ENCODE measurements around the gene CA6. TPM values are rescaled to one million over a fixed set of nuclear protein-coding genes. Genes with fewer than 3 reads are reported as not detected.

Gene CA6
- total and polyA plus RNA-seq, 2 donors (not counting 1 experiment from before 2014, with no cell fraction given): not detected

DNA sequence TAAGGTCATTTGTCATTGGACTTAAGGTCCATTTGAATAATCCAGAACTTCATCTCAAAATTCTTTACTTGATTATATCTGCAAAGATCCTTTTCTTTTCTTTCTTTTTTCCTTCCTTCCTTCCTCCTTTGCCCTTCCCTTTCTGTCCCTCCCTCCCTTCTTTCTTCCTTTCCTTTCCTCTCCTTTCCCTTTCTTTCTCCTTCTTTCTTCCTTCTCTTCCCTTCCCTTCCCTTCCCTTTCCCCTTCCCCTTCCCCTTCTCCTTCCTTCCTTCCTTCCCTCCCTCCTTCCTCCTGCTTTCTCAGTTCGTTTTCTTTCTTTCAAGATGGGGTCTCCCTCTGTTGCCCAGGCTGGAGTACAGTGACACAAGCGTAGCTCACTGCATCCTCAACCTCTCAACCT lies 35.5 kb downstream of the CA6 start:
- Histone ChIP-seq H3K9me3 (ENCODE audit: control extremely low read depth in 1 of 3, control insufficient read depth in 2 of 3, insufficient read depth in 1 of 3, low read length in 2 of 3) (no peaks in the 10 kb centered on the region), H3K27me3 (replicated peaks in 1 of 4; ENCODE audit: control extremely low read depth in 1 of 4, control insufficient read depth in 3 of 4, insufficient read depth in 4 of 4, low read length in 3 of 4) (no peaks in the 10 kb centered on the region), H3K27ac (ENCODE audit: low read length in 2 of 2) (no peak overlapping the region), H3K4me1 (ENCODE audit: control insufficient read depth in 2 of 2, insufficient read depth in 2 of 2, low read length in 2 of 2) (no peaks in the 10 kb centered on the region), H3K36me3 (replicated peaks in 1 of 2; ENCODE audit: control extremely low read depth in 1 of 2, control insufficient read depth in 1 of 2, extremely low read depth in 1 of 2, insufficient read depth in 2 of 2, low read length in 1 of 2) (no peaks in the 10 kb centered on the region), H3K4me2 (replicated peaks; ENCODE audit: low read depth, low read length, poor library complexity, severe bottlenecking) (no peak overlapping the region), H3K4me3 (ENCODE audit: control extremely low read depth in 1 of 5, extremely low read depth in 1 of 5, insufficient read depth in 1 of 5, low read depth in 2 of 5, low read length in 4 of 5) (no peak overlapping the region), H3K79me2 (ENCODE audit: control insufficient read depth, insufficient read depth, low read length) (no peaks in the 10 kb centered on the region), H3K9ac (ENCODE audit: low read length) (no peak overlapping the region), H2AFZ (ENCODE audit: insufficient read depth, low read depth, low read length, poor library complexity, severe bottlenecking) (no peak overlapping the region), H4K20me1 (ENCODE audit: control insufficient read depth, insufficient read depth, low read length, poor library complexity, severe bottlenecking) (no peaks in the 10 kb centered on the region)
- intact Hi-C loops (cut with micrococcal nuclease): no loop called here
- no peak for DNase-seq
- Mint-ChIP-seq H3K9me3 (ENCODE audit: insufficient read depth) (peaks cover 2% of the 10 kb centered on the region), H3K27me3 (peaks cover 20% of the 10 kb centered on the region), H3K27ac (no peak overlapping the region), H3K4me3 (no peak overlapping the region), H3K4me1 (no peaks in the 10 kb centered on the region)
- TF ChIP-seq EZH2 (IDR thresholded peaks at IDR 0.05; ENCODE audit: borderline replicate concordance, insufficient read depth, low read depth, low read length, poor library complexity, severe bottlenecking): no peak
- TF ChIP-seq, protein P1, sequence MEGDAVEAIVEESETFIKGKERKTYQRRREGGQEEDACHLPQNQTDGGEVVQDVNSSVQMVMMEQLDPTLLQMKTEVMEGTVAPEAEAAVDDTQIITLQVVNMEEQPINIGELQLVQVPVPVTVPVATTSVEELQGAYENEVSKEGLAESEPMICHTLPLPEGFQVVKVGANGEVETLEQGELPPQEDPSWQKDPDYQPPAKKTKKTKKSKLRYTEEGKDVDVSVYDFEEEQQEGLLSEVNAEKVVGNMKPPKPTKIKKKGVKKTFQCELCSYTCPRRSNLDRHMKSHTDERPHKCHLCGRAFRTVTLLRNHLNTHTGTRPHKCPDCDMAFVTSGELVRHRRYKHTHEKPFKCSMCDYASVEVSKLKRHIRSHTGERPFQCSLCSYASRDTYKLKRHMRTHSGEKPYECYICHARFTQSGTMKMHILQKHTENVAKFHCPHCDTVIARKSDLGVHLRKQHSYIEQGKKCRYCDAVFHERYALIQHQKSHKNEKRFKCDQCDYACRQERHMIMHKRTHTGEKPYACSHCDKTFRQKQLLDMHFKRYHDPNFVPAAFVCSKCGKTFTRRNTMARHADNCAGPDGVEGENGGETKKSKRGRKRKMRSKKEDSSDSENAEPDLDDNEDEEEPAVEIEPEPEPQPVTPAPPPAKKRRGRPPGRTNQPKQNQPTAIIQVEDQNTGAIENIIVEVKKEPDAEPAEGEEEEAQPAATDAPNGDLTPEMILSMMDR (IDR thresholded peaks at IDR 0.05): no peak
- ChIA-PET CTCF (no interaction called here), POLR2A (no interaction called here)
- ATAC-seq (ENCODE audit: low read depth): no peak
- 91% methylated on average over 2 of the region's 2 CpGs for WGBS (ENCODE audit: insufficient coverage)

DNA sequence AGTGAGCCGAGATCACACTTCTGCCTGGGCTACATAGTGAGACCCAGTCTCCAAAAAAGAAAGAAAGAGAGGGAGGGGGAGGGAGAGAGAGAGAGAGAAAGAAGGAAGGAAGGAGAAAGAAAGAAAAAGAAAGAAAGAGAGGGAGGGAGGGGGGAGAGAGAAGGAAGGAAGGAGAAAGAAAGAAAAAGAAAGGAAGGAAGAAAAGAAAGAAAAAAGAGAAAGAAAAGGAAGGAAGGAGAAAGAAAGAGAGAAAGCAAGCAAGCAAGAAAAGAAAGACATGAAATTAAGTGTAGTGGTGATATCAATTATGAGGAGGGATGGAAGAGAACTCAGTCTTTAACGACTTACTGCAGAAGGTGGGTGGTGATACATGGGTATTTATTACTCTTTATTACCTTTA lies 38.5 kb downstream of the CA6 start:
- ChIA-PET POLR2A (no interaction called here), CTCF (interaction anchor here (0.7 to 1.4 kb wide), 2 partner anchors 21 to 66 kb away, joined by 3 to 5 read pairs; no protein-coding TSS in a partner anchor)
- no CpG with 5 or more reads among the region's 2 CpGs for WGBS (ENCODE audit: insufficient coverage)
- no peak overlapping the region for H3K4me2 ChIP-seq (replicated peaks; ENCODE audit: low read depth, low read length, poor library complexity, severe bottlenecking)
- H3K4me1 ChIP-seq (ENCODE audit: control insufficient read depth in 2 of 2, insufficient read depth in 2 of 2, low read length in 2 of 2): peaks cover 5 to 15% of the 10 kb centered on the region in 2 donors
- H3K4me1 Mint-ChIP-seq: peaks cover 9% of the 10 kb centered on the region
- H3K9me3 Mint-ChIP-seq (ENCODE audit: insufficient read depth): peaks cover 2% of the 10 kb centered on the region
- TF ChIP-seq, protein P1 (IDR thresholded peaks at IDR 0.05): no peak
- TF ChIP-seq EZH2 (IDR thresholded peaks at IDR 0.05; ENCODE audit: borderline replicate concordance, insufficient read depth, low read depth, low read length, poor library complexity, severe bottlenecking): no peak
- no peak overlapping the region for H3K4me3 Mint-ChIP-seq
- no peak overlapping the region for H3K27ac ChIP-seq (ENCODE audit: low read length in 2 of 2)
- H3K9me3 ChIP-seq (ENCODE audit: control extremely low read depth in 1 of 3, control insufficient read depth in 2 of 3, insufficient read depth in 1 of 3, low read length in 2 of 3): no peaks in the 10 kb centered on the region
- no peak overlapping the region for H3K9ac ChIP-seq (ENCODE audit: low read length)
- H3K36me3 ChIP-seq (replicated peaks in 1 of 2; ENCODE audit: control extremely low read depth in 1 of 2, control insufficient read depth in 1 of 2, extremely low read depth in 1 of 2, insufficient read depth in 2 of 2, low read length in 1 of 2): no peaks in the 10 kb centered on the region
- DNase-seq (no peak), ATAC-seq (ENCODE audit: low read depth) (no peak)
- H3K79me2 ChIP-seq (ENCODE audit: control insufficient read depth, insufficient read depth, low read length): no peaks in the 10 kb centered on the region
- H3K4me3 ChIP-seq (ENCODE audit: control extremely low read depth in 1 of 5, extremely low read depth in 1 of 5, insufficient read depth in 1 of 5, low read depth in 2 of 5, low read length in 4 of 5): no peak overlapping the region
- peaks cover 0 to 4% (median 0%) of the 10 kb centered on the region in 4 experiments for H3K27me3 ChIP-seq (replicated peaks in 1 of 4; ENCODE audit: control extremely low read depth in 1 of 4, control insufficient read depth in 3 of 4, insufficient read depth in 4 of 4, low read length in 3 of 4)
- peaks cover 13% of the 10 kb centered on the region for H3K27me3 Mint-ChIP-seq
- no peak overlapping the region for H3K27ac Mint-ChIP-seq
- no peak overlapping the region for H2AFZ ChIP-seq (ENCODE audit: insufficient read depth, low read depth, low read length, poor library complexity, severe bottlenecking)
- intact Hi-C loops (cut with micrococcal nuclease): no loop called here
- H4K20me1 ChIP-seq (ENCODE audit: control insufficient read depth, insufficient read depth, low read length, poor library complexity, severe bottlenecking): no peaks in the 10 kb centered on the region
